ENCODE results near the gene GPR137. TPM values are rescaled to one million over a fixed set of nuclear protein-coding genes. Genes with fewer than 3 reads are reported as not detected.

GPR137 gene
- total and polyA plus RNA-seq, 10 of the 15 experiments (the other 5 are each of a cell fraction or from before 2014, with no cell fraction given) = 0.37 to 29.2 (median 13.8) TPM

- TF ChIP-seq TAF1 (IDR thresholded peaks at IDR 0.05; ENCODE audit: borderline replicate concordance, low read depth, low read length) = peak; percentile 91
- no peak; the same call in 1 of the 2 replicates for TF ChIP-seq MTA2 (IDR thresholded peaks at IDR 0.05; ENCODE audit: low read depth)
- peak; percentile 44; the same call in 1 of the 2 replicates for TF ChIP-seq CHD1 (IDR thresholded peaks at IDR 0.05; ENCODE audit: low read depth, low read length)
- TF ChIP-seq IRF4 (IDR thresholded peaks at IDR 0.05; ENCODE audit: low read depth, low read length) = 0 out of 2 replicates have a peak, but pooled peaks have one; percentile 32
- TF ChIP-seq BACH1 (IDR thresholded peaks at IDR 0.05; ENCODE audit: borderline replicate concordance) = no peak
- TF ChIP-seq USF1 (IDR thresholded peaks at IDR 0.05; ENCODE audit: borderline replicate concordance, extremely low read length, insufficient read depth, low read depth, low read length) = no peak
- no peak for TF ChIP-seq SMC3 (IDR thresholded peaks at IDR 0.05; ENCODE audit: borderline replicate concordance, low read length)
- no peak for TF ChIP-seq PAX8 (IDR thresholded peaks at IDR 0.05)
- TF ChIP-seq YBX1 (IDR thresholded peaks at IDR 0.05) = no peak
- TF ChIP-seq SREBF1 (IDR thresholded peaks at IDR 0.05; ENCODE audit: low read length) = no peak
- TF ChIP-seq SRF (IDR thresholded peaks at IDR 0.05; ENCODE audit: low read depth in 2 of 2, low read length in 2 of 2) = no peak
- TF ChIP-seq SIX5 (IDR thresholded peaks at IDR 0.05; ENCODE audit: low read depth, low read length, severe bottlenecking) = peak; percentile 21
- peak; percentile 72; the same call in 1 of the 2 replicates for TF ChIP-seq NFYB (IDR thresholded peaks at IDR 0.05; ENCODE audit: insufficient read depth, low read depth, low read length)
- no peak; the same call in 1 of the 2 replicates for TF ChIP-seq REST (IDR thresholded peaks at IDR 0.05; ENCODE audit: low read depth, low read length)
- no peak for TF ChIP-seq KAT2A (conservative IDR thresholded peaks at IDR 0.05; ENCODE audit: control insufficient read depth, low read depth, low read length)
- TF ChIP-seq ZBED1 (IDR thresholded peaks at IDR 0.05; ENCODE audit: borderline replicate concordance) = peak; percentile 85; the same call in 1 of the 2 replicates
- TF ChIP-seq YY1 (IDR thresholded peaks at IDR 0.05; ENCODE audit: low read depth, low read length) = peak; percentile 77
- no peak for TF ChIP-seq PBX3 (IDR thresholded peaks at IDR 0.05; ENCODE audit: insufficient replicate concordance, low read depth, low read length)
- TF ChIP-seq SMAD1 (IDR thresholded peaks at IDR 0.05; ENCODE audit: low read depth, partially characterized antibody) = peak; percentile 73
- TF ChIP-seq NRF1 (conservative IDR thresholded peaks at IDR 0.05; ENCODE audit: low read depth, low read length) = peak; percentile 74
- TF ChIP-seq POLR2AphosphoS2 (IDR thresholded peaks at IDR 0.05; ENCODE audit: low read depth, low read length) = peak; percentile 89
- peak; percentile 61 for TF ChIP-seq MXI1 (IDR thresholded peaks at IDR 0.05; ENCODE audit: low read depth, low read length)
Observed at GRCh38 chr11:64240435-64241240, 45.0 kb upstream of the GPR137 start, which contains the start of gene FKBP2 (continued).
